Adrenal gland (tissue), 5 donors: ENCODE results near the gene BCL7A.

Source experiments
- POLR2A ChIP-seq, 2 donors: fragments of 450-650 bp; IDR thresholded peaks; one replicate each; pipeline ENCODE4 v1.6.1; 2017; ENCODE audit warnings: antibody characterized with exemption in 2 of 2, mild to moderate bottlenecking in 2 of 2, moderate library complexity in 1 of 2
- TF ChIP-seq, protein P1 (sequence below), 6 experiments: fragments of 450-650 bp in 4 of 6; fragments of 200-600 bp in 2 of 6; sonication (generic) in 1 of 6; IDR thresholded peaks; 1 replicate in 5 of 6; 2 replicates in 1 of 6; pipeline versions ENCODE4 v1.5.1 to v1.8.0; 2016 to 2021; ENCODE audit warnings: antibody characterized with exemption in 6 of 6, mild to moderate bottlenecking in 2 of 6, moderate library complexity in 1 of 6
- donor health status: DM: no; HTN: no; CAD: no.

- TF ChIP-seq, protein P1, sequence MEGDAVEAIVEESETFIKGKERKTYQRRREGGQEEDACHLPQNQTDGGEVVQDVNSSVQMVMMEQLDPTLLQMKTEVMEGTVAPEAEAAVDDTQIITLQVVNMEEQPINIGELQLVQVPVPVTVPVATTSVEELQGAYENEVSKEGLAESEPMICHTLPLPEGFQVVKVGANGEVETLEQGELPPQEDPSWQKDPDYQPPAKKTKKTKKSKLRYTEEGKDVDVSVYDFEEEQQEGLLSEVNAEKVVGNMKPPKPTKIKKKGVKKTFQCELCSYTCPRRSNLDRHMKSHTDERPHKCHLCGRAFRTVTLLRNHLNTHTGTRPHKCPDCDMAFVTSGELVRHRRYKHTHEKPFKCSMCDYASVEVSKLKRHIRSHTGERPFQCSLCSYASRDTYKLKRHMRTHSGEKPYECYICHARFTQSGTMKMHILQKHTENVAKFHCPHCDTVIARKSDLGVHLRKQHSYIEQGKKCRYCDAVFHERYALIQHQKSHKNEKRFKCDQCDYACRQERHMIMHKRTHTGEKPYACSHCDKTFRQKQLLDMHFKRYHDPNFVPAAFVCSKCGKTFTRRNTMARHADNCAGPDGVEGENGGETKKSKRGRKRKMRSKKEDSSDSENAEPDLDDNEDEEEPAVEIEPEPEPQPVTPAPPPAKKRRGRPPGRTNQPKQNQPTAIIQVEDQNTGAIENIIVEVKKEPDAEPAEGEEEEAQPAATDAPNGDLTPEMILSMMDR (IDR thresholded peaks at IDR 0.05): no peak
- no peak for TF ChIP-seq POLR2A (IDR thresholded peaks at IDR 0.05)
Observed at GRCh38 chr12:122093098-122093883, 71.6 kb downstream of the BCL7A start.
